Mesothelial cell of epicardium (in vitro differentiated cells): ENCODE measurements around the gene TM4SF4. TPM values are rescaled to one million over a fixed set of nuclear protein-coding genes. Genes with fewer than 3 reads are reported as not detected.
A peak's percentile ranks its signal among the peaks of the same experiment; 100 is the strongest.
"Not testable (repeated sequence)": the region's sequence is repeated elsewhere in the genome, so short reads cannot be mapped to it uniquely, and the experiment has no call there.

Experiments
- DNase-seq, 2 experiments: peaks; one replicate each; pipeline ENCODE4 v3.0.0; 2021; ENCODE audit warnings: low spot score in 2 of 2; ENCODE audit not compliant: unreplicated experiment in 2 of 2
- H3K27ac Mint-ChIP-seq: 2 replicates; pipeline ENCODE4 v1.8.0; 2021; ENCODE audit warnings: mixed read lengths
- H3K27me3 Mint-ChIP-seq: 2 replicates; pipeline ENCODE4 v1.8.0; 2021; ENCODE audit warnings: low read depth, mixed read lengths
- H3K36me3 Mint-ChIP-seq: 2 replicates; pipeline ENCODE4 v1.8.0; 2021; ENCODE audit warnings: mixed read lengths
- H3K4me1 Mint-ChIP-seq: 2 replicates; pipeline ENCODE4 v1.8.0; 2021; ENCODE audit warnings: mixed read lengths
- H3K4me3 Mint-ChIP-seq: 2 replicates; pipeline ENCODE4 v1.8.0; 2021; ENCODE audit warnings: mild to moderate bottlenecking, moderate library complexity, mixed read lengths
- H3K9me3 Mint-ChIP-seq: 2 replicates; pipeline ENCODE4 v1.8.0; 2021; ENCODE audit warnings: mixed read lengths
- CTCF ChIP-seq: fragments of 200-600 bp; sonication (generic); IDR thresholded peaks from one replicate; pipeline ENCODE4 v1.5.0; 2021; ENCODE audit warnings: antibody characterized with exemption; ENCODE audit not compliant: unreplicated experiment
- total RNA-seq: library from RNA; stranded (reverse); gene quantifications from 3 replicates; pipeline ENCODE4 v1.2.1, GENCODE V29; 2021

Gene TM4SF4
- total RNA-seq, 1 donor from 2014 or later = 0.34 TPM

- H3K27ac Mint-ChIP-seq = no peak overlapping the region
- no peaks in the 10 kb centered on the region for H3K9me3 Mint-ChIP-seq
- no peak for TF ChIP-seq CTCF
- peaks cover 15% of the 10 kb centered on the region for H3K4me1 Mint-ChIP-seq
- H3K27me3 Mint-ChIP-seq = no peaks in the 10 kb centered on the region
- DNase-seq = no peak
- H3K36me3 Mint-ChIP-seq = no peaks in the 10 kb centered on the region
- no peak overlapping the region for H3K4me3 Mint-ChIP-seq
Observed at GRCh38 chr3:149442043-149442442, 32.5 kb upstream of the TM4SF4 start.

GRCh38 chr3:149442851-149443544 is 31.5 kb upstream of the TM4SF4 start:
- Mint-ChIP-seq H3K4me3 (no peak overlapping the region), H3K36me3 (no peaks in the 10 kb centered on the region), H3K27me3 (no peaks in the 10 kb centered on the region), H3K27ac (peak overlapping the region; percentile 58), H3K4me1 (peaks cover 17% of the 10 kb centered on the region), H3K9me3 (no peaks in the 10 kb centered on the region)
- no peak for TF ChIP-seq CTCF
- no peak for DNase-seq

- no peak for TF ChIP-seq CTCF
- H3K36me3 Mint-ChIP-seq = no peaks in the 10 kb centered on the region
- no peak for DNase-seq
- H3K27ac Mint-ChIP-seq = no peak overlapping the region
- no peaks in the 10 kb centered on the region for H3K27me3 Mint-ChIP-seq
- peaks cover 22% of the 10 kb centered on the region for H3K4me1 Mint-ChIP-seq
- H3K4me3 Mint-ChIP-seq = no peak overlapping the region
- no peaks in the 10 kb centered on the region for H3K9me3 Mint-ChIP-seq
Observed at GRCh38 chr3:149443545-149443912, 31.0 kb upstream of the TM4SF4 start.

- H3K9me3 Mint-ChIP-seq, H3K27me3 Mint-ChIP-seq: not testable (repeated sequence)
- H3K4me1 Mint-ChIP-seq = peaks cover 34% of the 10 kb centered on the region
Observed at GRCh38 chr3:149444867-149445266, 29.6 kb upstream of the TM4SF4 start.

GRCh38 chr3:149448331-149448831 is 26.1 kb upstream of the TM4SF4 start:
- Mint-ChIP-seq H3K27me3 (no peaks in the 10 kb centered on the region), H3K9me3 (peaks cover 15% of the 10 kb centered on the region), H3K4me1 (peaks cover 26% of the 10 kb centered on the region), H3K36me3 (peaks cover 8% of the 10 kb centered on the region), H3K4me3 (no peak overlapping the region), H3K27ac (peak overlapping the region; percentile 98)
- DNase-seq = no peak
- no peak for TF ChIP-seq CTCF

More at GRCh38 chr3:149444867-149445266, 29.6 kb upstream of the TM4SF4 start:
- DNase-seq, H3K36me3 Mint-ChIP-seq, H3K4me3 Mint-ChIP-seq, H3K27ac Mint-ChIP-seq: not testable (repeated sequence)

- Mint-ChIP-seq H3K4me1 (peaks cover 26% of the 10 kb centered on the region), H3K27me3 (no peaks in the 10 kb centered on the region), H3K27ac (peak overlapping the region; percentile 98), H3K9me3 (peaks cover 18% of the 10 kb centered on the region), H3K4me3 (no peak overlapping the region), H3K36me3 (peaks cover 8% of the 10 kb centered on the region)
- no peak for TF ChIP-seq CTCF
- DNase-seq = no peak
Observed at GRCh38 chr3:149449182-149449581, 25.3 kb upstream of the TM4SF4 start.
